ENCODE results near the gene PLA2G7. TPM values are rescaled to one million over a fixed set of nuclear protein-coding genes. Genes with fewer than 3 reads are reported as not detected.

Gene PLA2G7
- total and polyA plus RNA-seq, 10 of the 15 experiments (the other 5 are each of a cell fraction or from before 2014, with no cell fraction given), result not detected

GRCh38 chr6:46756469-46757213 is 21.5 kb upstream of the PLA2G7 start:
- Histone ChIP-seq H3K79me2 (ENCODE audit: control insufficient read depth, insufficient read depth, low read length) (no peaks in the 10 kb centered on the region), H2AFZ (ENCODE audit: control insufficient read depth, low read depth, low read length) (no peak overlapping the region), H3K9ac (ENCODE audit: control insufficient read depth, insufficient read depth, low read length) (no peak overlapping the region), H3K9me3 (replicated peaks; ENCODE audit: control insufficient read depth, insufficient read depth, low read length) (no peaks in the 10 kb centered on the region), H3K4me2 (ENCODE audit: control insufficient read depth, insufficient read depth) (no peak overlapping the region), H3K27me3 (replicated peaks in 1 of 2; ENCODE audit: control insufficient read depth in 2 of 2, insufficient read depth in 2 of 2, low read length in 1 of 2) (no peaks in the 10 kb centered on the region), H3K4me1 (ENCODE audit: control insufficient read depth, insufficient read depth, low read length) (no peaks in the 10 kb centered on the region), H3K27ac (ENCODE audit: control insufficient read depth, insufficient read depth) (no peak overlapping the region), H3K36me3 (ENCODE audit: control insufficient read depth in 2 of 2, insufficient read depth in 2 of 2, low read length in 1 of 2) (no peaks in the 10 kb centered on the region), H4K20me1 (ENCODE audit: control insufficient read depth, insufficient read depth) (no peaks in the 10 kb centered on the region), H3K4me3 (no peak overlapping the region)
- ChIA-PET RAD21 (ENCODE audit: unreplicated experiment) (no interaction called here), SMC1A (ENCODE audit: uncharacterized antibody, unreplicated experiment) (interaction anchor here (0.8 kb wide), 1 partner anchor 23 kb away, joined by 3 read pairs; no protein-coding TSS in a partner anchor), POLR2A (no interaction called here), CTCF (no interaction called here)
- no peak for TF ChIP-seq CTCF (IDR thresholded peaks at IDR 0.05 in 2 of 3, conservative IDR thresholded peaks at IDR 0.05 in 1 of 3; ENCODE audit: control insufficient read depth in 2 of 3, extremely low read depth in 1 of 3, insufficient read depth in 1 of 3, low read depth in 3 of 3, low read length in 3 of 3)
- no peak for TF ChIP-seq FOXM1 (IDR thresholded peaks at IDR 0.05; ENCODE audit: low read depth, low read length)
- no peak for TF ChIP-seq SPI1 (IDR thresholded peaks at IDR 0.05; ENCODE audit: borderline replicate concordance, insufficient read depth, low read depth, low read length)
- no peak for TF ChIP-seq YY1 (IDR thresholded peaks at IDR 0.05; ENCODE audit: low read depth, low read length)
- no peak for TF ChIP-seq MYC (IDR thresholded peaks at IDR 0.05; ENCODE audit: insufficient read depth, insufficient read length, insufficient replicate concordance, low read length, severe bottlenecking)
- no peak for TF ChIP-seq PAX8 (IDR thresholded peaks at IDR 0.05)
- TF ChIP-seq MEF2A (IDR thresholded peaks at IDR 0.05; ENCODE audit: insufficient read depth, low read depth, low read length), result no peak
- ATAC-seq, result no peak
- no peak for FAIRE-seq
- intact Hi-C loops (cut with micrococcal nuclease; ENCODE audit: unreplicated experiment), result no loop called here
- 22% methylated on average over 7 of the region's 7 CpGs for WGBS (ENCODE audit: insufficient coverage, insufficient replicate concordance, low lambda C conversion rate, missing lambda C conversion rate)
- no TSS peak for BruUV-seq (replicated peaks)
- no peak for DNase-seq (ENCODE audit: low read depth, low spot score)
- in situ Hi-C loops (cut with MboI), result no loop called here

All from GM12878 (cell line).